AML-193 (cell line): ENCODE results near the gene STK36.

ENCODE experiments used
- DNase-seq, 2 experiments: peaks; one replicate each; lab custom pipeline; 2025; lab: John Stamatoyannopoulos, UW

STK36 gene

GRCh38 chr2:218659988-218660358, 11.9 kb upstream of the STK36 start:
- DNase-seq, result peak in 1 of 2 experiments; percentile 29

- DNase-seq, result no peak
These were observed 9.5 kb upstream of the STK36 start for GRCh38 chr2:218662377-218662776.

GRCh38 chr2:218662827-218663226, 9.1 kb upstream of the STK36 start:
- DNase-seq, result no peak

- DNase-seq, result no peak
These were observed 8.0 kb upstream of the STK36 start for GRCh38 chr2:218663901-218664300.

- DNase-seq, result no peak
These were observed 7.2 kb upstream of the STK36 start for GRCh38 chr2:218664653-218665052.

GRCh38 chr2:218671097-218671653, 711 bp upstream of the STK36 start:
- DNase-seq, result no peak

DNA sequence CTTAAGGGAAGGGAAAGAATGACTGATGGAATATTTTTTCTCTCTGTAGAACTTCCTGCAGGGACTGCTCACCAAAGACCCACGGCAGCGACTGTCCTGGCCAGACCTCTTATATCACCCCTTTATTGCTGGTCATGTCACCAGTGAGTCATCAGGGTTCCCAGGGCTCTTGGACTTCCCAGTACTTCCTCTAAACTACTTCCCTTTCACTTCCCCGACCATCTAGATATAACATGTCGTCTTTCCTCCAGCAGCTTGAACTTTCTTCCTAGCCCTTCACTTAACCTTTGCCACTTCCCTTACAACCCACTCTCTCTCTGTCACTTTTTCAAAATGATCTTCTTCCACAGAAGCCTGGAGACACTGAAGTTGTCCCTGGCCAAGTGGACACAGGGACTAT, 7.2 kb downstream of the STK36 start:
- peak; percentile 39 to 57 for DNase-seq

DNA sequence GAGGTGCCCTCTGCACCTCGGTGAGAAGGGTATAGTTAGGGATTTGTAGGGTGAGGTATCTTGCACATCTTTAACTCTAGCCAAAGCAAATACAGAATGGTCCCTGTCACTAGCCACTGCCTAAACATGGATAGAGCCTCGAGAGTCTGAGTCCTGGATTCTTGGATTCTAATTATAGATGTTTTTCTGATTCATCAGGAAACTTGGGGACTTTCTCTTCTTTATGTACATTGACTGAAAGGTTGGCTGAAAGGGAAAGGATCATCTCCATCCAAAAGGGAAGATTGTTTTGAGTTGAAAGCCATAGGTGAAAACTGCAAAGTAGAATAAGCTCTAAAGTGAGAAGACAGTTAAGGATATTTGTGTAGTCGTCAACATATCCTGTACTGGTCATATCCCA, 8.2 kb downstream of the STK36 start:
- no peak for DNase-seq

- peak; percentile 84 for DNase-seq
These were observed 15.6 kb downstream of the STK36 start for GRCh38 chr2:218687400-218688060.

GRCh38 chr2:218691234-218691633, 19.3 kb downstream of the STK36 start:
- no peak for DNase-seq

GRCh38 chr2:218694405-218695145, 22.7 kb downstream of the STK36 start:
- DNase-seq, result no peak

DNA sequence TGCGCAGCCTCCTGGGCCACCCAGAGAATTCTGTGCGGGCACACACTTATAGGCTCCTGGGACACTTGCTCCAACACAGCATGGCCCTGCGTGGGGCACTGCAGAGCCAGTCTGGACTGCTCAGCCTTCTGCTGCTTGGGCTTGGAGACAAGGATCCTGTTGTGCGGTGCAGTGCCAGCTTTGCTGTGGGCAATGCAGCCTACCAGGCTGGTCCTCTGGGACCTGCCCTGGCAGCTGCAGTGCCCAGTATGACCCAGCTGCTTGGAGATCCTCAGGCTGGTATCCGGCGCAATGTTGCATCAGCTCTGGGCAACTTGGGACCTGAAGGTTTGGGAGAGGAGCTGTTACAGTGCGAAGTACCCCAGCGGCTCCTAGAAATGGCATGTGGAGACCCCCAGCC, 27.0 kb downstream of the STK36 start:
- no peak for DNase-seq

- DNase-seq, result no peak
These were observed 29.9 kb downstream of the STK36 start for GRCh38 chr2:218701806-218702205.

- DNase-seq, result no peak
These were observed 31.5 kb downstream of the STK36 start for GRCh38 chr2:218703341-218703740.

- no peak for DNase-seq
These were observed 36.2 kb downstream of the STK36 start for GRCh38 chr2:218708086-218708485.

DNA sequence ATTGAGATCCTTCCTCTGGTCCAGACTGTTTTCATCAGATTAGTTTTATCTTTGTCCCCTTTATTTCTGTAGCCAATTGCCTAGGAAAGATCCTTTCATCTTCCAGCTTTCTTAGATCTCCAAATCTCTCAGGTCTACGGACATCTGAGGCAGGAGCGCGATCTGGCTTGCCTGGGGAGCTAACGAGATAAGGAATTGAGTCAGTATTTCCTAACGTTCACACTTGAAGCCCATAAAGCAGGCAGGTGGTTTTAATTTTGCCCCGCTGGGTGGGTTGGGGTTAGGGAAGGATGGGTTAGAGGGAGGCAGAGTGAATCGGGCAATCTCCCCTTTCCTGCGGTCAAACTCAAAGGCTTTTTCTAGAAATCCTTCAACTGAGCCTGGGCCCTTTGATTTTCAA, 38.0 kb downstream of the STK36 start:
- no peak for DNase-seq

DNA sequence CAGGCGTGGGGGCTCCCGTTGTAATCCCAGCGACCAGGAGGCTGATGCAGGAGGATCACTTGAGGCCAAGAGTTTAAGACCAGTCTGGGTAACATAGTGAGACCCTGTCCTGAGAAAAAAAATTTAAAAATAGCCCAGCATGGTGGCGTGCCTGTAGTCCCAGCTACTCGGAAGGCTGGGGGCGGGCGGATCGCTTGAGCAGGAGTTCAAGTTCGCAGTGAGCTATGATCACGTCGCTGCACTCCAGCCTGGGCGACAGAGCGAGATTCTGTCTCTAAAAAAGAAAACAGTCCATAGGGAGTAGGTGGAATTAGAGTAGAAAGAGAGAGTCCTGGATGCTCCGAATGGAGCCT, 38.4 kb downstream of the STK36 start:
- DNase-seq, result no peak

GRCh38 chr2:218710687-218711549, 39.0 kb downstream of the STK36 start, which contains the start of gene TTLL4:
Gene TTLL4, plus strand, starts transcription at chr2:218710835. Its CDS starts 26,842 bp downstream, at chr2:218737677.
- DNase-seq, result peak; percentile 87 to 91

DNA sequence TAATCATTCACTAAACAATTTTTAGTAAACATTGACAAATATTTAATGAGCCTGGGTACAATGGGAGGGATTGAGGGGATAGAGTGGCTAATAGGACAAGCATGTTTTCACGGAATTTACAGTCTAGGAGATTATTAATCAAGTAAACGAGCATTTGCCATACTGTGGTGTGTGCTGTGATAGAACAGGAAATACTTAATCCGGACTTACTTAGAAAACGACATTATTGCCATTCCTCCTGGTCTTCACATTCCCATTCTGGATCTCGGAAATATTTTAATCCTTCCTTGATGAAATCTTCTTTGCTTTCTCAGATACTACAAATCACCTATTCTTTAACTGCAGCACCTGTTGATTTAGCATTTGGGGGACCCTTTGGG, 39.7 kb downstream of the STK36 start:
- no peak for DNase-seq

DNA sequence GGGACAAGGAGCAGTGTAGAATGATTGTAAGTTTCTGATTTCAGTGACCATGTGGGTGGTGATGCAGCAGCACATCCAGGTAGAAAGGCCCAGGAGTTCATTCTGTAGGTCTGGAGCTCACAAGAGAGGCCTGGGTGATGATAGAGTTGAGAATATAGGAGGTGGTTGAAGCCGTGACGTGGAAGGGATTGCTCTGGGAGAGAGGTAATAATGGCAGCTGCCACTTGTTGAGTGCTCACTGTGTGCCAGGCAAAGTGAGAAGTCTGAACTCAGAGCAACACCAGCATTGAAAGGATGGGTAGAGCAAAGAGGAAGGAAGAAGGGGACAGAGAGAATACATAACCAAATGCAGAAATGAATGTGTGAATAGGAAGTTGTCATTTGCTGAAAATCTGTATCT, 42.0 kb downstream of the STK36 start:
- DNase-seq, result peak; percentile 25 to 29

DNA sequence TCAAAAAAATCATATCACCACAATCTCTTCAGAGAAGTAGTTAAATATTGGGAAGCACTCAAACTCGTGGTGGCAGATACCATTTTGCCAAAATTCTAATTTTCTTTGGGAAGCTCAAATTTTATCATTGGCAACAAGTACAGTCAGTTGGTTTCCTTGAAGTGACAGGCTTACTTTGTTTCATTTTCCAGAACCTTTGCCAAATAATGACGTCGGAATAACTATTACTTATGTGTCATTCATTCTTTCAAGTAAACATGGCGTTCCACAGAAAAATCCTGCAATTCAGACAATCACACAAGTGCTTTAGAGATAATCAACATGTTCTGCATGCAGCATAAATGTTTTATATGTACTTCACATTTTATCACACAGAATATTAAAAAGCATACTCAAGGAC, 44.2 kb downstream of the STK36 start:
- DNase-seq, result no peak

- DNase-seq, result no peak
These were observed 45.4 kb downstream of the STK36 start for GRCh38 chr2:218717262-218717661.

DNA sequence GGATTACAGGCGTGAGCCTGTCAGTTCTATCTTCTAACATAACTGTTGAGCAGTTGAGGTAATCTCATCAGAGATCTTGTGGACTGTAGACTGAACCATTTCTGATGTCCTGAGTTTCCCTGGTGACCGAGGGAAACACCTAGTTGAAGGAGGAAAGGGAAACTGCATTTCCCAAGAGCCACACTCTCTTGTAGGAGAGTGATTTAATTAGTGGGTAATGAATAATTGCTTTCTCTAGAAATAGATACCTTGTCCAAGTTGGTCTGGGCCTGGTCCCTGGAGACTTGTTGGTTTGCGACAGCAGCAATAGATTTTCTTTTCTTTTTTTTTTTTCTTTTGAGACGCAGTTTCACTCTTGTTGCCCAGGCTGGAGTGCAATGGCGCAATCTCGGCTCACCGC, 46.2 kb downstream of the STK36 start:
- no peak for DNase-seq
